ENCODE measurements around the gene KCNT1. TPM values are rescaled to one million over a fixed set of nuclear protein-coding genes. Genes with fewer than 3 reads are reported as not detected.

Gene KCNT1
- polyA plus RNA-seq, 1 donor (not counting 4 experiments of a cell fraction or from before 2014, with no cell fraction given) = not detected

GRCh38 chr9:135745189-135745588, 43.2 kb downstream of the KCNT1 start:
- DNase-seq (ENCODE audit: low read depth, low spot score) (no peak), FAIRE-seq (no peak)
- Histone ChIP-seq H3K27ac (ENCODE audit: control insufficient read depth, insufficient read depth, low read length) (no peak overlapping the region), H3K4me2 (ENCODE audit: control insufficient read depth, extremely low read depth, insufficient read depth, low read depth, low read length) (no peak overlapping the region), H4K20me1 (ENCODE audit: control insufficient read depth, extremely low read depth, insufficient read depth, low read length) (no peaks in the 10 kb centered on the region), H3K36me3 (ENCODE audit: control insufficient read depth in 2 of 2, extremely low read depth in 1 of 2, insufficient read depth in 2 of 2, low read length in 2 of 2) (no peaks in the 10 kb centered on the region), H3K9me3 (ENCODE audit: control insufficient read depth, low read depth, low read length) (no peaks in the 10 kb centered on the region), H3K9me1 (ENCODE audit: control insufficient read depth, extremely low read depth, insufficient read depth, low read length) (no peaks in the 10 kb centered on the region), H2AFZ (ENCODE audit: control insufficient read depth, low read length) (no peak overlapping the region), H3K4me1 (ENCODE audit: control insufficient read depth, extremely low read depth, insufficient read depth, low read length) (no peaks in the 10 kb centered on the region), H3K4me3 (ENCODE audit: control insufficient read depth in 2 of 3, extremely low read depth in 1 of 3, insufficient read depth in 2 of 3, low read depth in 1 of 3, low read length in 3 of 3) (no peak overlapping the region), H3K79me2 (ENCODE audit: control insufficient read depth, insufficient read depth, low read length) (no peaks in the 10 kb centered on the region), H3K9ac (ENCODE audit: control insufficient read depth, extremely low read depth, insufficient read depth, low read length) (no peak overlapping the region), H3K27me3 (ENCODE audit: control insufficient read depth, extremely low read depth, insufficient read depth, low read length) (no peaks in the 10 kb centered on the region)
- dilution Hi-C loops (cut with MboI; ENCODE audit: extremely low pct_ligation_motif_present, low sequenced_read_pairs) = no loop called here
- no peak for TF ChIP-seq CTCF (optimal IDR thresholded peaks at IDR 0.05 in 1 of 3, IDR thresholded peaks at IDR 0.05 in 1 of 3, conservative IDR thresholded peaks at IDR 0.05 in 1 of 3; ENCODE audit: extremely low read depth in 1 of 3, insufficient read depth in 2 of 3, low read length in 3 of 3)
- TF ChIP-seq EZH2 (IDR thresholded peaks at IDR 0.05; ENCODE audit: low read length) = no peak

GRCh38 chr9:135745686-135746324, 43.8 kb downstream of the KCNT1 start:
- Histone ChIP-seq H4K20me1 (ENCODE audit: control insufficient read depth, extremely low read depth, insufficient read depth, low read length) (no peaks in the 10 kb centered on the region), H3K27me3 (ENCODE audit: control insufficient read depth, extremely low read depth, insufficient read depth, low read length) (no peaks in the 10 kb centered on the region), H3K4me3 (ENCODE audit: control insufficient read depth in 2 of 3, extremely low read depth in 1 of 3, insufficient read depth in 2 of 3, low read depth in 1 of 3, low read length in 3 of 3) (no peak overlapping the region), H3K79me2 (ENCODE audit: control insufficient read depth, insufficient read depth, low read length) (no peaks in the 10 kb centered on the region), H3K27ac (ENCODE audit: control insufficient read depth, insufficient read depth, low read length) (no peak overlapping the region), H3K4me2 (ENCODE audit: control insufficient read depth, extremely low read depth, insufficient read depth, low read depth, low read length) (no peak overlapping the region), H3K9ac (ENCODE audit: control insufficient read depth, extremely low read depth, insufficient read depth, low read length) (no peak overlapping the region), H2AFZ (ENCODE audit: control insufficient read depth, low read length) (no peak overlapping the region), H3K36me3 (ENCODE audit: control insufficient read depth in 2 of 2, extremely low read depth in 1 of 2, insufficient read depth in 2 of 2, low read length in 2 of 2) (no peaks in the 10 kb centered on the region), H3K4me1 (ENCODE audit: control insufficient read depth, extremely low read depth, insufficient read depth, low read length) (no peaks in the 10 kb centered on the region), H3K9me1 (ENCODE audit: control insufficient read depth, extremely low read depth, insufficient read depth, low read length) (no peaks in the 10 kb centered on the region), H3K9me3 (ENCODE audit: control insufficient read depth, low read depth, low read length) (no peaks in the 10 kb centered on the region)
- FAIRE-seq = no peak
- dilution Hi-C loops (cut with MboI; ENCODE audit: extremely low pct_ligation_motif_present, low sequenced_read_pairs) = no loop called here
- TF ChIP-seq CTCF (optimal IDR thresholded peaks at IDR 0.05 in 1 of 3, IDR thresholded peaks at IDR 0.05 in 1 of 3, conservative IDR thresholded peaks at IDR 0.05 in 1 of 3; ENCODE audit: extremely low read depth in 1 of 3, insufficient read depth in 2 of 3, low read length in 3 of 3) (no peak), EZH2 (IDR thresholded peaks at IDR 0.05; ENCODE audit: low read length) (no peak)
- DNase-seq (ENCODE audit: low read depth, low spot score) = no peak

Measured in keratinocyte (primary cell).